RWPE1 (cell line): ENCODE measurements around the gene HHAT.

Source experiments
- CTCF ChIA-PET: fragments of 350-600 bp; sonication (Branson Sonifier 250); formaldehyde crosslinking; extraction: SDS; loops from one replicate; lab custom pipeline; 2021; lab: Yijun Ruan, JAX
- POLR2A ChIA-PET: fragments of 400-600 bp; formaldehyde crosslinking; extraction: SDS; loops from one replicate; lab custom pipeline; 2020; ENCODE audit warnings: antibody characterized with exemption; ENCODE audit not compliant: low non-redundant PET; lab: Yijun Ruan, JAX
- DNase-seq: peaks from one replicate; pipeline ENCODE4 v3.0.0; 2012; ENCODE audit warnings: low spot score
- H3K27ac ChIP-seq: fragments of 450-650 bp; 2 replicates; pipeline ENCODE4 v1.5.1; 2017
- TF ChIP-seq, protein P1 (sequence below): fragments of 450-650 bp; conservative IDR thresholded peaks from 2 replicates; pipeline ENCODE4 v1.5.1; 2017; ENCODE audit warnings: low read depth, mild to moderate bottlenecking

Gene HHAT

GRCh38 chr1:210588946-210589345 is 260.2 kb downstream of the HHAT start:
- TF ChIP-seq, protein P1, sequence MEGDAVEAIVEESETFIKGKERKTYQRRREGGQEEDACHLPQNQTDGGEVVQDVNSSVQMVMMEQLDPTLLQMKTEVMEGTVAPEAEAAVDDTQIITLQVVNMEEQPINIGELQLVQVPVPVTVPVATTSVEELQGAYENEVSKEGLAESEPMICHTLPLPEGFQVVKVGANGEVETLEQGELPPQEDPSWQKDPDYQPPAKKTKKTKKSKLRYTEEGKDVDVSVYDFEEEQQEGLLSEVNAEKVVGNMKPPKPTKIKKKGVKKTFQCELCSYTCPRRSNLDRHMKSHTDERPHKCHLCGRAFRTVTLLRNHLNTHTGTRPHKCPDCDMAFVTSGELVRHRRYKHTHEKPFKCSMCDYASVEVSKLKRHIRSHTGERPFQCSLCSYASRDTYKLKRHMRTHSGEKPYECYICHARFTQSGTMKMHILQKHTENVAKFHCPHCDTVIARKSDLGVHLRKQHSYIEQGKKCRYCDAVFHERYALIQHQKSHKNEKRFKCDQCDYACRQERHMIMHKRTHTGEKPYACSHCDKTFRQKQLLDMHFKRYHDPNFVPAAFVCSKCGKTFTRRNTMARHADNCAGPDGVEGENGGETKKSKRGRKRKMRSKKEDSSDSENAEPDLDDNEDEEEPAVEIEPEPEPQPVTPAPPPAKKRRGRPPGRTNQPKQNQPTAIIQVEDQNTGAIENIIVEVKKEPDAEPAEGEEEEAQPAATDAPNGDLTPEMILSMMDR: no peak
- DNase-seq: no peak
- POLR2A ChIA-PET: no interaction called here
- CTCF ChIA-PET: interaction anchor here (0.5 kb wide), 1 partner anchor 103 kb away, joined by 4 read pairs; no protein-coding TSS in a partner anchor
- H3K27ac ChIP-seq: no peak overlapping the region

- TF ChIP-seq, protein P1: no peak
- CTCF ChIA-PET: no interaction called here
- POLR2A ChIA-PET: no interaction called here
These were observed 262.5 kb downstream of the HHAT start for GRCh38 chr1:210591214-210591613.

GRCh38 chr1:210594605-210595004 is 265.9 kb downstream of the HHAT start:
- ChIA-PET CTCF (no interaction called here), POLR2A (no interaction called here)
- DNase-seq: no peak
- H3K27ac ChIP-seq: no peak overlapping the region
- TF ChIP-seq, protein P1: no peak

More at GRCh38 chr1:210591214-210591613, 262.5 kb downstream of the HHAT start:
- H3K27ac ChIP-seq: no peak overlapping the region
- DNase-seq: no peak

- CTCF ChIA-PET: no interaction called here
- POLR2A ChIA-PET: no interaction called here
These were observed 267.9 kb downstream of the HHAT start for GRCh38 chr1:210596641-210597040.

DNA sequence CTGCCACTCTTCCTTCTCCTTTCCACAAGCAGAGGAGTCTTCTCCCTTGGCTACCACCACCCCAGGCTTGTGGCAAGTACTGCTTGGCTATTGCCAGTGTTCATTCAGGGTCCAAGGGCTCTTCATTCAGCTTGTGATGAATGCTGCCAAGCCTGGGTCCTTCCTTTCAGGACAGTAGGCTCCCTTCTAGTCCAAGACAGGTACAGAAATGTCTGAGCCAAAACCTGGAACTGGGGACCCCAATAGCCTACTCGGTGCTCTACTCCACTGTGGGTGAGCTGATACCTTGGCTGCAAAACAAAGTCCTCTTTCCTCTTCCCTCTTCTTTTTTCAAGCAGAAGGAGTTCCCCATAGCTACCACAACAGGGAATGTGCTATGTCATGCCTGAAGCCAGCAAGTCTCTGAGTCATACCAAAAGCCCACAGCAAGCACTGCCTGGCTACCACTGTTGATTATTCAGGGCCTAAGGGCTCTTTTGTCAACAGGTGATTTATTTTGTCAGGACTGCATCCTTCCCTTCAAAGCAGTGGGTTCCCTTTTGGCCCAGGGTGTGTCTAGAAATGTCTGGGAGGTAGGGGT is 268.9 kb downstream of the HHAT start:
- peak; percentile 63 for DNase-seq
- POLR2A ChIA-PET: no interaction called here

More at GRCh38 chr1:210596641-210597040, 267.9 kb downstream of the HHAT start:
- TF ChIP-seq, protein P1: no peak
- DNase-seq: no peak
- no peak overlapping the region for H3K27ac ChIP-seq

DNA sequence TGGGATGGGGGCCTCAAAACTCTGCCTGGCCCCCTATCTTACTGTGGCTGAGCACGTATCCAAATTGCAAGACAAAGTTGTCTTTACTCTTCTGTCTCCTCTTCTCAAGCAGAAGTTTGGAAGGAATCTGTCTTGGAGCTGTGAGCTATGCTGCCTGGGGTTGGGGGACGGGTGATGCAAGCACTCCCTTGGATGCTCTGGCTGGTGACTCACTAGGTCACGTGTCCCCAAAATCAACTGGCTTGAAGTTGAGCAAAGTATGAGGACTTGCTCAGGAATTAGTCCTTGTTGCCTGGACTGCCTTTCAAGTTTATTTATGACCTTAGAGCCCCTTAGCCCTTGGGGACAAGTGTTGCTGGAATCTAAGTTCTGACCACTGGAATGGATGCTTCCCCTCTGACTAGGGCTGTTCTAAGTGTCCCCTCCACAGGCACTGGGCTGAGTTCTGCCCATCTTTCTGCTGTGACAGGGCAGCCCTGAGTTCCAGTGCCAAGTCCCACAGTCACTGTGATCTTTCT is 269.5 kb downstream of the HHAT start:
- peak; percentile 55 for DNase-seq
- H3K27ac ChIP-seq: peak overlapping the region; percentile 81
- CTCF ChIA-PET: interaction anchor here (0.6 kb wide), 1 partner anchor 878 kb away, joined by 4 read pairs; no protein-coding TSS in a partner anchor
- TF ChIP-seq, protein P1: no peak
- POLR2A ChIA-PET: no interaction called here

More for the DNA sequence above, 268.9 kb downstream of the HHAT start:
- CTCF ChIA-PET: no interaction called here
- H3K27ac ChIP-seq: peak overlapping the region; percentile 81
- TF ChIP-seq, protein P1: no peak
